Neural progenitor cell (in vitro differentiated cells): ENCODE measurements around the gene ANO10.

ENCODE experiments used
- EZH2 ChIP-seq: fragments of 200-600 bp; sonication (generic); IDR thresholded peaks from 2 replicates; pipeline ENCODE4 v1.6.1; 2017; ENCODE audit warnings: antibody characterized with exemption, mild to moderate bottlenecking, moderate library complexity
- EZH2phosphoT487 ChIP-seq: fragments of 200-600 bp; sonication (generic); IDR thresholded peaks from 2 replicates; pipeline ENCODE4 v1.6.1; 2017; ENCODE audit warnings: antibody characterized with exemption
- TF ChIP-seq, protein P1 (sequence below): fragments of 200-600 bp; sonication (generic); IDR thresholded peaks from 2 replicates; pipeline ENCODE4 v1.5.1; 2017; ENCODE audit warnings: antibody characterized with exemption, mild to moderate bottlenecking

DNA sequence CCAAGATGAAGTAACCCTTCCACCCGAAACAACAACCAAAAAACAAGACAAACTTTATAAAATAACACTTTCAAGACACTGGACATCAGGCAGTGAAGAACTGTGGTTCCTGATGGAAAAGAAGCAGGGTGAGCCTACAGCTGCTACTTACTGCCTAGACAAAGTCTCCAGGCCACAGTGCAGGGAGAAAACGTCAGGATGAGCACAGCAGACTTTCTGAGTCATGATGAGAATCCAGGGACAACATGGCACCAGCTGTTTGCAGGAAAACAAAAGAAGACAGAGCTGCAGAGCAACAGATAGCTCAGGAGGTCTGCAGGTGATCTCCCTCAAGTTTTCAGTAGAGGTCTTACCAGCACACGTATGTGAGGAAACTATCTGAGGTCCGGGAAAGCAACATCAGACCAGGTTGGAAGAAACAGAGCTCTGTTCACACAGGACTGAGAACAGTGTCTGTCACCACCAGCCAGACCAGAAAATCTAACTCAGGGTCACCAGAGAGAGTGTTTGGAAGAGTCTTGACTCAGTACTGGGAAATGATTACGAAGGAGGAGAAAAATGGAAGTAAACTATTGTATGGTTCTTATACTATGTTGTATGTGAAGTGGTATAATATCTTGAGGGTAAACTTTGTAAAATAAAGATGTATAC, 108.9 kb downstream of the ANO10 start:
- TF ChIP-seq, protein P1, sequence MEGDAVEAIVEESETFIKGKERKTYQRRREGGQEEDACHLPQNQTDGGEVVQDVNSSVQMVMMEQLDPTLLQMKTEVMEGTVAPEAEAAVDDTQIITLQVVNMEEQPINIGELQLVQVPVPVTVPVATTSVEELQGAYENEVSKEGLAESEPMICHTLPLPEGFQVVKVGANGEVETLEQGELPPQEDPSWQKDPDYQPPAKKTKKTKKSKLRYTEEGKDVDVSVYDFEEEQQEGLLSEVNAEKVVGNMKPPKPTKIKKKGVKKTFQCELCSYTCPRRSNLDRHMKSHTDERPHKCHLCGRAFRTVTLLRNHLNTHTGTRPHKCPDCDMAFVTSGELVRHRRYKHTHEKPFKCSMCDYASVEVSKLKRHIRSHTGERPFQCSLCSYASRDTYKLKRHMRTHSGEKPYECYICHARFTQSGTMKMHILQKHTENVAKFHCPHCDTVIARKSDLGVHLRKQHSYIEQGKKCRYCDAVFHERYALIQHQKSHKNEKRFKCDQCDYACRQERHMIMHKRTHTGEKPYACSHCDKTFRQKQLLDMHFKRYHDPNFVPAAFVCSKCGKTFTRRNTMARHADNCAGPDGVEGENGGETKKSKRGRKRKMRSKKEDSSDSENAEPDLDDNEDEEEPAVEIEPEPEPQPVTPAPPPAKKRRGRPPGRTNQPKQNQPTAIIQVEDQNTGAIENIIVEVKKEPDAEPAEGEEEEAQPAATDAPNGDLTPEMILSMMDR, result no peak
- TF ChIP-seq EZH2phosphoT487, result no peak
- TF ChIP-seq EZH2, result no peak
